Mammary epithelial cell (primary cell): Measurements from ENCODE around the gene TMCC2.

ENCODE experiments used
- CTCF ChIP-seq, 2 donors: IDR thresholded peaks in 1 of 2; conservative IDR thresholded peaks in 1 of 2; 2 replicates each; pipeline ENCODE4 v1.5.1; 2011 to 2012; ENCODE audit warnings: inconsistent platforms in 2 of 2, low read length in 2 of 2, mild to moderate bottlenecking in 2 of 2, control low read depth in 1 of 2, low read depth in 1 of 2; ENCODE audit not compliant: insufficient read depth in 1 of 2; ENCODE audit errors: extremely low read depth in 1 of 2
- EZH2 ChIP-seq: IDR thresholded peaks from 2 replicates; pipeline ENCODE4 v1.6.1; 2012; ENCODE audit warnings: low read length, inconsistent platforms, borderline replicate concordance

DNA sequence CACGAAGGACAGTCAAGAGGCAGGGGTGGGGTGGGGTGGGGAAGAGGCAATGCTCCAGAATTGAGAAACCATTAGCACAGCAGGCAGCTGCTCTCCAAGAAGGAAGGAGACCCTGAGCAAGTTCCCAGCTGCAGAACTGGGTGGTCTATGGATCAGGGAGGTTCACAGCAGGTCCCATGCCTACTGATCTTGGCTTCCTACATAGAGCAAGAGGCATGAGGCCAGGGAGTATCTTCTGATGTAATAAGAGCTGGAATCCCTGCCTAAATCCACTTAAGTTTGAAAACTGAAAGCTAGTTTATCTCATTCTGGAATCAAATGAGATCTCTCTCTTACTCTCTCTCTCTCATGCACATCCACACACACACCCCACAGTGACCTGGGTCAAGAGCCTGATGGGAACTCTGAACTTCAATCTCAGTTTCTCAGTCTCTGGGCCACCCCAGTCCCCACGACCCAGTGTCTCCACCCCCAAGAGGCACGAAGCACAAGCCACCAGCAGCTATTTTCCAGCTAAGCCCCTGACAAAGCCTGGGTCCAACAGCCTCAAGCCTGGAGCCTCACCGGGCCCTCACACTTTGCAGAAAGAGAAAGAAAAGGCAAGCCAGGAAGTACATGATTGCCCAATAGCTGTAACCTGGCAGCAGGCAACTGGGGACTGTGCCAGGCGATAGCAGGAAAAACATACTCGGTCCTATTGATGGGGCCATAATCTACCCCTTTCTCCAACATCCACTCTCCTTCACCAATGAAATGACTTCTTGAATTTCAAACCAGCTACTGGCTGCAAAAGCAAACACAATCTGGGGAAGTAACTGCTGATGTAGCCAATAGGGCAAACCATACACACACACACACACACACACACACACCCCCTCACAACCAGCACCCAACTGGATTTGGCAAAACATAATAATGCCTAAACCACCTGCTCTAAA, 91.6 kb downstream of the TMCC2 start:
- no peak for TF ChIP-seq CTCF (conservative IDR thresholded peaks at IDR 0.05 in 1 of 2, IDR thresholded peaks at IDR 0.05 in 1 of 2; ENCODE audit: extremely low read depth in 1 of 2, insufficient read depth in 1 of 2, low read depth in 1 of 2, low read length in 2 of 2)
- no peak for TF ChIP-seq EZH2
